H1 (cell line): ENCODE data around the gene RNASEL. TPM values are rescaled to one million over a fixed set of nuclear protein-coding genes. Genes with fewer than 3 reads are reported as not detected.

ENCODE experiments used
- CTCF ChIA-PET: fragments of 300-600 bp; sonication (Branson Sonifier 250); formaldehyde crosslinking; loops from one replicate; lab custom pipeline; 2021; ENCODE audit not compliant: partially characterized antibody; lab: Charles Lee
- POLR2A ChIA-PET: fragments of 300-600 bp; sonication (Branson Sonifier 250); formaldehyde crosslinking; loops from one replicate; lab custom pipeline; 2021; ENCODE audit warnings: inconsistent platforms; ENCODE audit not compliant: partially characterized antibody; lab: Charles Lee
- DNase-seq, 2 experiments: peaks; one replicate each; pipeline versions ENCODE4 v3.0.0 to v3.0.0-alpha.2; 2010 to 2022; ENCODE audit warnings: low spot score in 2 of 2, low read depth in 1 of 2, mixed read lengths in 1 of 2
- FAIRE-seq: peaks from 2 replicates; lab custom pipeline; 2011; peaks lifted over from hg19 to GRCh38; lab: Jason Lieb, UNC
- H2AFZ ChIP-seq: 2 replicates; pipeline ENCODE4 v1.8.1; 2012; ENCODE audit warnings: low read length, inconsistent platforms
- H2AK5ac ChIP-seq: 2 replicates; pipeline ENCODE4 v1.6.1; 2013; ENCODE audit warnings: low read depth, low read length
- H2BK120ac ChIP-seq: replicated peaks from 2 replicates; pipeline ENCODE3; 2013; ENCODE audit warnings: low read depth, low read length, inconsistent platforms
- H2BK12ac ChIP-seq: 2 replicates; pipeline ENCODE4 v1.6.1; 2013; ENCODE audit warnings: low read depth, low read length
- H2BK15ac ChIP-seq: 2 replicates; pipeline ENCODE4 v1.6.1; 2013; ENCODE audit warnings: low read length
- H2BK20ac ChIP-seq: 2 replicates; pipeline ENCODE4 v1.6.1; 2013; ENCODE audit warnings: low read length
- H2BK5ac ChIP-seq: 2 replicates; pipeline ENCODE4 v1.6.1; 2013; ENCODE audit warnings: low read depth, low read length
- H3K14ac ChIP-seq: 2 replicates; pipeline ENCODE4 v1.6.1; 2013; ENCODE audit warnings: inconsistent platforms; ENCODE audit not compliant: insufficient read length
- H3K18ac ChIP-seq: 2 replicates; pipeline ENCODE4 v1.6.1; 2013; ENCODE audit warnings: low read length; ENCODE audit errors: extremely low read depth
- H3K23ac ChIP-seq: 2 replicates; pipeline ENCODE4 v1.6.1; 2013; ENCODE audit warnings: inconsistent platforms; ENCODE audit not compliant: insufficient read length
- H3K23me2 ChIP-seq: 2 replicates; pipeline ENCODE4 v1.6.1; 2013; ENCODE audit warnings: low read depth, low read length
- H3K27ac ChIP-seq: 2 replicates; pipeline ENCODE4 v1.6.1; 2011; ENCODE audit warnings: low read depth, low read length, inconsistent platforms
- H3K27me3 ChIP-seq, 4 experiments: replicated peaks in 1 of 4; 1 replicate in 1 of 4; 2 replicates in 3 of 4; pipeline versions ENCODE4 v1.6.1 to v1.8.1; 2011 to 2013; ENCODE audit warnings: low read length in 3 of 4, mild to moderate bottlenecking in 3 of 4, inconsistent platforms in 2 of 4, mixed read lengths in 2 of 4, moderate library complexity in 1 of 4; ENCODE audit not compliant: control insufficient read depth in 3 of 4, insufficient read depth in 3 of 4; ENCODE audit errors: extremely low read depth in 1 of 4
- H3K36me3 ChIP-seq, 4 experiments: 2 replicates each; pipeline versions ENCODE4 v1.6.1 to v1.8.1; 2011 to 2013; ENCODE audit warnings: mild to moderate bottlenecking in 4 of 4, low read length in 3 of 4, moderate library complexity in 2 of 4, control low read depth in 1 of 4, inconsistent platforms in 1 of 4; ENCODE audit not compliant: insufficient read depth in 4 of 4, control insufficient read depth in 2 of 4
- H3K4ac ChIP-seq: replicated peaks from 2 replicates; pipeline ENCODE3; 2013; ENCODE audit warnings: low read length, low read depth, mixed read lengths, inconsistent platforms; ENCODE audit not compliant: insufficient read length
- H3K4me1 ChIP-seq, 4 experiments: replicated peaks in 1 of 4; 1 replicate in 1 of 4; 2 replicates in 3 of 4; pipeline versions ENCODE4 v1.6.1 to v1.8.1; 2011 to 2013; ENCODE audit warnings: low read length in 3 of 4, inconsistent platforms in 2 of 4, mixed read lengths in 1 of 4; ENCODE audit not compliant: insufficient read depth in 4 of 4, control insufficient read depth in 3 of 4
- H3K4me2 ChIP-seq, 2 experiments: 2 replicates each; pipeline versions ENCODE4 v1.6.1 to v1.8.1; 2011 to 2013; ENCODE audit warnings: low read depth in 2 of 2, low read length in 2 of 2, control low read depth in 1 of 2, inconsistent platforms in 1 of 2, mild to moderate bottlenecking in 1 of 2; ENCODE audit not compliant: insufficient read depth in 1 of 2
- H3K4me3 ChIP-seq, 4 experiments: fragments of 200-600, 300-600 bp in 1 of 4; sonication (generic), shearing (Covaris generic), sonication (Bioruptor Twin) in 1 of 4; 2 replicates each; pipeline versions ENCODE4 v1.5.1 to v1.8.1; 2011 to 2016; ENCODE audit warnings: low read length in 4 of 4, low read depth in 3 of 4, control low read depth in 2 of 4, inconsistent platforms in 2 of 4, mild to moderate bottlenecking in 2 of 4, mixed read lengths in 1 of 4, moderate library complexity in 1 of 4; ENCODE audit not compliant: insufficient read depth in 2 of 4; ENCODE audit errors: extremely low read depth in 1 of 4
- H3K56ac ChIP-seq: replicated peaks from 2 replicates; pipeline ENCODE3; 2013; ENCODE audit warnings: low read depth, mild to moderate bottlenecking, mixed read lengths, low read length, inconsistent platforms; ENCODE audit not compliant: insufficient read length
- H3K79me1 ChIP-seq: 2 replicates; pipeline ENCODE4 v1.6.1; 2013; ENCODE audit warnings: low read depth, low read length, control low read depth
- H3K79me2 ChIP-seq, 2 experiments: 2 replicates each; pipeline versions ENCODE4 v1.6.1 to v1.8.1; 2012 to 2013; ENCODE audit warnings: low read length in 2 of 2, mild to moderate bottlenecking in 2 of 2, inconsistent platforms in 1 of 2; ENCODE audit not compliant: insufficient read depth in 2 of 2, control insufficient read depth in 1 of 2
- H3K9ac ChIP-seq, 4 experiments: replicated peaks in 1 of 4; 1 replicate in 1 of 4; 2 replicates in 3 of 4; pipeline versions ENCODE4 v1.6.1 to v1.8.1; 2011 to 2013; ENCODE audit warnings: low read depth in 3 of 4, low read length in 3 of 4, control low read depth in 2 of 4, mild to moderate bottlenecking in 2 of 4, moderate library complexity in 2 of 4, inconsistent platforms in 1 of 4; ENCODE audit errors: extremely low read depth in 1 of 4
- H3K9me3 ChIP-seq, 2 experiments: 2 replicates each; pipeline versions ENCODE4 v1.6.1 to v1.8.1; 2012 to 2013; ENCODE audit warnings: mild to moderate bottlenecking in 2 of 2, moderate library complexity in 2 of 2, control low read depth in 1 of 2, inconsistent platforms in 1 of 2, low read depth in 1 of 2, low read length in 1 of 2, mixed read lengths in 1 of 2; ENCODE audit not compliant: insufficient read depth in 2 of 2
- H4K20me1 ChIP-seq, 2 experiments: replicated peaks in 1 of 2; 2 replicates each; pipeline versions ENCODE3 to v1.8.1; 2011 to 2013; ENCODE audit warnings: inconsistent platforms in 2 of 2, low read length in 2 of 2, mild to moderate bottlenecking in 1 of 2; ENCODE audit not compliant: insufficient read depth in 2 of 2, control insufficient read depth in 1 of 2
- H4K5ac ChIP-seq: 2 replicates; pipeline ENCODE4 v1.6.1; 2013; ENCODE audit warnings: low read length, low read depth, mixed read lengths, inconsistent platforms; ENCODE audit not compliant: insufficient read length
- H4K8ac ChIP-seq: 2 replicates; pipeline ENCODE4 v1.8.0; 2013; ENCODE audit warnings: mild to moderate bottlenecking, moderate library complexity, low read length, inconsistent platforms; ENCODE audit not compliant: insufficient read depth; ENCODE audit errors: extremely low read depth
- H4K91ac ChIP-seq: replicated peaks from 2 replicates; pipeline ENCODE3; 2013; ENCODE audit warnings: low read length, mixed read lengths, inconsistent platforms; ENCODE audit not compliant: insufficient read length
- CEBPB ChIP-seq: IDR thresholded peaks from 2 replicates; pipeline ENCODE4 v1.6.1; 2012; ENCODE audit warnings: low read depth, low read length
- CHD1 ChIP-seq: IDR thresholded peaks from 2 replicates; pipeline ENCODE4 v1.6.1; 2012; ENCODE audit warnings: low read depth, low read length, improper control_type of control experiment
- JUN ChIP-seq: IDR thresholded peaks from 2 replicates; pipeline ENCODE4 v1.6.1; 2011; ENCODE audit warnings: low read depth, mild to moderate bottlenecking, improper control_type of control experiment, low read length
- POLR2A ChIP-seq, 2 experiments: IDR thresholded peaks; 1 replicate in 1 of 2; 2 replicates in 1 of 2; pipeline ENCODE4 v1.6.1; 2011; ENCODE audit warnings: low read depth in 2 of 2, low read length in 2 of 2, mild to moderate bottlenecking in 2 of 2; ENCODE audit errors: control extremely low read depth in 1 of 2
- RBBP5 ChIP-seq: IDR thresholded peaks from 2 replicates; pipeline ENCODE4 v1.7.1; 2012; ENCODE audit warnings: low read depth, mild to moderate bottlenecking, inconsistent platforms, low read length, moderate library complexity, borderline replicate concordance
- RXRA ChIP-seq: IDR thresholded peaks from 2 replicates; pipeline ENCODE4 v1.6.1; 2011; ENCODE audit warnings: low read depth, mild to moderate bottlenecking, low read length, moderate library complexity; ENCODE audit not compliant: insufficient read depth
- TBP ChIP-seq: IDR thresholded peaks from 2 replicates; pipeline ENCODE4 v1.6.1; 2011; ENCODE audit warnings: low read depth, low read length, improper control_type of control experiment
- YY1 ChIP-seq: IDR thresholded peaks from 2 replicates; pipeline ENCODE4 v1.6.1; 2011; ENCODE audit warnings: low read depth, mild to moderate bottlenecking, low read length
- WGBS, 2 experiments: shearing (Covaris generic) in 1 of 2; methylation state at CpG; one replicate each; pipeline versions ENCODE4 v1.1.6 to v1.1.7; 2013 to 2015; ENCODE audit warnings: low lambda C conversion rate in 2 of 2, mixed read lengths in 2 of 2, inconsistent platforms in 1 of 2, low coverage in 1 of 2, missing lambda C conversion rate in 1 of 2; ENCODE audit not compliant: insufficient replicate concordance in 2 of 2, insufficient coverage in 1 of 2, insufficient read length in 1 of 2; ENCODE audit errors: extremely low coverage in 1 of 2, missing lambda C conversion rate in 1 of 2; 5-methylcytosine and 5-hydroxymethylcytosine counted together
- polyA plus RNA-seq, 7 experiments: library from polyadenylated mRNA; depleted of rRNA in 3 of 7; stranded (reverse) in 5 of 7; unstranded in 2 of 7; fragments of >200 nt in 5 of 7; fragments of 200-250 nt in 2 of 7; gene quantifications; 1 replicate in 5 of 7; 2 replicates in 1 of 7; 4 replicates in 1 of 7; pipeline versions ENCODE4 v1.2.1 to v1.2.3, GENCODE V29; 2011 to 2013; ENCODE audit warnings: missing spikeins in 2 of 7, mixed read lengths in 2 of 7
- total RNA-seq: library from RNA; stranded (reverse); fragmentation: NEBNext Ultra II Directional; extraction: Animal tissue kit (Norgen Biotek cat#: 25700); gene quantifications from 2 replicates; pipeline ENCODE4 v1.2.1, GENCODE V29; 2021
- TF ChIP-seq, protein P1 (sequence below): IDR thresholded peaks from 2 replicates; pipeline ENCODE4 v1.6.1; 2012; ENCODE audit warnings: inconsistent platforms

Gene RNASEL
- total and polyA plus RNA-seq, 2 of the 8 experiments (the other 6 are each of a cell fraction or from before 2014, with no cell fraction given) = 0.39 to 0.78 TPM

GRCh38 chr1:182568647-182569284, 20.3 kb downstream of the RNASEL start:
- H3K23me2 ChIP-seq = no peaks in the 10 kb centered on the region
- 8 to 56% methylated on average over 1 to 3 of the region's 3 CpGs for WGBS, 2 experiments
- H3K23ac ChIP-seq = no peak overlapping the region
- H2BK120ac ChIP-seq = no peak overlapping the region
- no peak overlapping the region for H3K27ac ChIP-seq
- H3K4me2 ChIP-seq = no peak overlapping the region
- no peak for DNase-seq
- no peaks in the 10 kb centered on the region; a peak in 1 of 4 replicates for H3K9me3 ChIP-seq
- H4K5ac ChIP-seq = no peak overlapping the region
- no peak overlapping the region for H3K18ac ChIP-seq
- no peak overlapping the region for H2BK15ac ChIP-seq
- H3K79me2 ChIP-seq = no peaks in the 10 kb centered on the region
- no peak overlapping the region for H2BK12ac ChIP-seq
- H3K56ac ChIP-seq = no peak overlapping the region
- no peaks in the 10 kb centered on the region for H4K20me1 ChIP-seq
- POLR2A ChIA-PET = no interaction called here
- H3K14ac ChIP-seq = no peak overlapping the region
- H3K4me3 ChIP-seq = no peak overlapping the region
- no peak overlapping the region for H3K9ac ChIP-seq
- H2BK20ac ChIP-seq = no peak overlapping the region
- no peak overlapping the region for H2AK5ac ChIP-seq
- H3K27me3 ChIP-seq = no peaks in the 10 kb centered on the region
- H2BK5ac ChIP-seq = no peak overlapping the region
- no peak overlapping the region for H4K8ac ChIP-seq
- no peak overlapping the region for H3K4ac ChIP-seq
- CTCF ChIA-PET = interaction anchor here (0.7 to 1.7 kb wide), 2 partner anchors 85 to 258 kb away, joined by 3 to 4 read pairs; no protein-coding TSS in a partner anchor
- no peaks in the 10 kb centered on the region for H3K79me1 ChIP-seq
- H3K4me1 ChIP-seq = no peaks in the 10 kb centered on the region
- no peak overlapping the region for H4K91ac ChIP-seq
- FAIRE-seq = no peak
- no peaks in the 10 kb centered on the region for H3K36me3 ChIP-seq
- H2AFZ ChIP-seq = no peak overlapping the region
- TF ChIP-seq, protein P1, sequence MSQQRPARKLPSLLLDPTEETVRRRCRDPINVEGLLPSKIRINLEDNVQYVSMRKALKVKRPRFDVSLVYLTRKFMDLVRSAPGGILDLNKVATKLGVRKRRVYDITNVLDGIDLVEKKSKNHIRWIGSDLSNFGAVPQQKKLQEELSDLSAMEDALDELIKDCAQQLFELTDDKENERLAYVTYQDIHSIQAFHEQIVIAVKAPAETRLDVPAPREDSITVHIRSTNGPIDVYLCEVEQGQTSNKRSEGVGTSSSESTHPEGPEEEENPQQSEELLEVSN = no peak
- no peak for TF ChIP-seq TBP
- TF ChIP-seq JUN = no peak
- no peak for TF ChIP-seq RBBP5
- TF ChIP-seq POLR2A (IDR thresholded peaks at IDR 0.05; ENCODE audit: control extremely low read depth in 1 of 2, low read depth in 2 of 2, low read length in 2 of 2) = no peak
- no peak for TF ChIP-seq CEBPB
- TF ChIP-seq YY1 = no peak
- TF ChIP-seq CHD1 = no peak
- TF ChIP-seq RXRA = no peak
